Activated CD4-positive, alpha-beta memory T cell treated with anti-CD3 and anti-CD28 coated beads for 36 hours (primary cell): ENCODE measurements around the gene CFAP251. TPM values are rescaled to one million over a fixed set of nuclear protein-coding genes. Genes with fewer than 3 reads are reported as not detected.
"Not testable (repeated sequence)": the region's sequence is repeated elsewhere in the genome, so short reads cannot be mapped to it uniquely, and the experiment has no call there.

ENCODE experiments used
- CTCF ChIA-PET: fragments of 350-600 bp; sonication (Branson Sonifier 250); formaldehyde crosslinking; loops from one replicate; lab custom pipeline; 2021; ENCODE audit warnings: antibody characterized with exemption, inconsistent platforms; lab: Charles Lee
- POLR2A ChIA-PET: fragments of 350-600 bp; sonication (Branson Sonifier 250); formaldehyde crosslinking; loops from one replicate; lab custom pipeline; 2021; ENCODE audit warnings: antibody characterized with exemption; lab: Charles Lee
- DNase-seq: peaks from one replicate; pipeline ENCODE4 v3.0.0-alpha.2; 2020
- H3K27ac Mint-ChIP-seq: one replicate; pipeline ENCODE4 v1.8.0; 2021; ENCODE audit warnings: mixed read lengths
- H3K27me3 Mint-ChIP-seq: one replicate; pipeline ENCODE4 v1.8.0; 2021; ENCODE audit warnings: mixed read lengths
- H3K36me3 Mint-ChIP-seq: one replicate; pipeline ENCODE4 v1.8.0; 2021; ENCODE audit warnings: mixed read lengths
- H3K4me1 Mint-ChIP-seq: one replicate; pipeline ENCODE4 v1.8.0; 2021; ENCODE audit warnings: low read depth, mixed read lengths
- H3K4me3 Mint-ChIP-seq: one replicate; pipeline ENCODE4 v1.8.0; 2021; ENCODE audit warnings: mild to moderate bottlenecking, mixed read lengths
- H3K9me3 Mint-ChIP-seq: one replicate; pipeline ENCODE4 v1.8.0; 2021; ENCODE audit warnings: mixed read lengths
- intact Hi-C: fragments of 100-400 bp; cut with micrococcal nuclease; formaldehyde crosslinking; loops from one replicate; pipeline ENCODE4 v1.15.1; 2023
- total RNA-seq, 2 experiments: library from RNA; stranded (reverse); gene quantifications; one replicate each; pipeline ENCODE4 v1.2.3, GENCODE V29; 2021

Gene CFAP251
- total RNA-seq, 2 experiments from 2014 or later: 1.3 to 1.6 TPM

DNA sequence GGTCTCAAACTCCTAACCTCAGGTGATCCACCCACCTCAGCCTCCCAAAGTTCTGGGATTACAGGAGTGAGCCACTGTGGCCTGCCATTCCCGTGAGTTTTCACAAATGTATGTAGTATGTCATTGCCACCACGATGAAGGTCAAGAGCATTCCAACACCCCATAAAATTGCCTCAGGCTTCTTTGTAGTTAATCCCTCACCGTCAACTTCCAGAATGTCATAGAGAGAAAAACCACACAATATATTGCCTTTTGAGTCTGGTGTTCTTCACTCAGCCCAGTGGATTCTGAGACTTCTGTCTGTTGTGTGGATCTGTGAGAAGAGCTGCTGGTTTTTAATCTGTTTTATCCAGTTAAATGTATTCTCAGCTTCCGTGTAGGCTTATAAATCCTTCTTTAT, 12.6 kb upstream of the CFAP251 start:
- CTCF ChIA-PET: no interaction called here
- intact Hi-C loops: no loop called here
- peaks cover 42% of the 10 kb centered on the region for H3K36me3 Mint-ChIP-seq

DNA sequence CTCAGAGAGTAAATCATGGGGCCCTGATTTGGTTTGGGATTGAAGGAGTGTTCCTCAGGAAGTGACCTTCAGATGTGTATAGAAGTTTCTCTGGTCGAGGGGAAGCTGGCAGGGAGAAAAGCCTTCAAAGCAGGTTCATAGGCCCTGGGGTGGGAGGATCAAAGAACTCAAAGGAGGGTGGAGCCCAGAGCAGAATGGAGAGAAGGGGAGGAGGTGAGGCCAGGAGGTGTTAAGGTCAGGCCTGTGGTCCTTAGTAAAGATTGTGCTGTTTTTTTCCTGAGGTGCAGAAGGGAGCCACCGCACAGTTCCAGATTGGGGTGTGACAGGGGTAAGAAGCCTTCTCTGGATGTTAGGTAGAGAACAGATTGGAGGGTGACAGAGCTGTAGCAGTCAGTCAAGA, 9.7 kb upstream of the CFAP251 start:
- no peak for DNase-seq
- Mint-ChIP-seq H3K27me3 (no peaks in the 10 kb centered on the region), H3K9me3 (no peaks in the 10 kb centered on the region), H3K4me3 (no peak overlapping the region), H3K36me3 (peaks cover 33% of the 10 kb centered on the region), H3K27ac (no peak overlapping the region), H3K4me1 (peaks cover 12% of the 10 kb centered on the region)
- CTCF ChIA-PET: no interaction called here
- intact Hi-C loops: loop anchor here (1.0 kb wide), 1 partner anchor 14 kb away; no protein-coding TSS in a partner anchor
- POLR2A ChIA-PET: interaction anchor here (0.6 kb wide), 1 partner anchor 1411 kb away, joined by 4 read pairs; no protein-coding TSS in a partner anchor

More for the DNA sequence above, 12.6 kb upstream of the CFAP251 start:
- no peaks in the 10 kb centered on the region for H3K9me3 Mint-ChIP-seq
- no peak for DNase-seq
- no peak overlapping the region for H3K27ac Mint-ChIP-seq
- no peak overlapping the region for H3K4me3 Mint-ChIP-seq
- POLR2A ChIA-PET: no interaction called here
- no peaks in the 10 kb centered on the region for H3K27me3 Mint-ChIP-seq
- peaks cover 6% of the 10 kb centered on the region for H3K4me1 Mint-ChIP-seq

DNA sequence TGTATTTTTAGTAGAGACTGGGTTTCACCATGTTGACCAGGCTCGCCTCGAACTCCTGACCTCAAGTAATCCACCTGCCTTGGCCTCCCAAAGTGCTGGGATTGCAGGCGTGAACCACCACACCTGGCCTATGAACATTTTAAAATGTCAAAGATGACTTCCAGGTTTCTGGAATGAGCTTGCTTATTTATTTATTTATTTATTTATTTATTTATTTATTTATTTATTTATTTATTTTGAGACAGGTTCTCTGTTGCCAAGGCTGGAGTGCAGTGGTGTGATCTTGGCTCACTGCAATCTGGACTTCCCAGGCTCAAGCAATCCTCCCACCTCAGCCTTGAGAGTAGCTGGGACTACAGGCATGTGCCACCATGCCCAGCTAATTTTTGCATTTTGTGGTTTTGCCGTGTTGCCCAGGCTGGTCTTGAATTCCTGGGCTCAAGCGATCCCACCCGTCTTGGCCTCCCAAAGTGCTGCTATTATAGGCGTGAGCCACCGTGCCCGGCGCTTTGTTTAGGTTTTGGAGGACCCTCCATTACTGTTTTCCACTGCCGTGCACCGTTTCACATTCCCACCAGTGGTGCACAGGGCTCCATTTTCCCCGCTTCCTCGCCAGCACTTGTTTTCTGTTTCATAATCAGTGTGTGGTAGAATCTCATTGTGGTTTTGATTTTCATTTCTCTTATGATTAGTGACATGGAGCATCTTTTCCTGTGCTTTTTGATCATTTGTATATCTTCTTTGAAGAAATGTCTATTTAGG, 6.4 kb upstream of the CFAP251 start:
- intact Hi-C loops: loop anchor here (2.0 to 10.0 kb wide), 2 partner anchors 79 to 113 kb away; partner anchors contain the start of gene BCL7A
- H3K4me1 Mint-ChIP-seq: peaks cover 12% of the 10 kb centered on the region
- no peaks in the 10 kb centered on the region for H3K9me3 Mint-ChIP-seq
- ChIA-PET CTCF (interaction anchor here (0.6 to 2.1 kb wide), 6 partner anchors 24 to 328 kb away, joined by 3 to 9 read pairs (median 4); partner anchors contain the start of gene PSMD9), POLR2A (interaction anchor here (1.2 kb wide), 1 partner anchor 24 kb away, joined by 3 read pairs; the partner anchor contains the start of gene PSMD9)
- H3K36me3 Mint-ChIP-seq: peaks cover 27% of the 10 kb centered on the region
- H3K4me3 Mint-ChIP-seq: peak overlapping the region; percentile 31
- peak overlapping the region; percentile 66 for H3K27ac Mint-ChIP-seq
- H3K27me3 Mint-ChIP-seq: no peaks in the 10 kb centered on the region
- DNase-seq: peak; percentile 69

GRCh38 chr12:121915841-121916321, 2.5 kb upstream of the CFAP251 start:
- H3K36me3 Mint-ChIP-seq: peaks cover 20% of the 10 kb centered on the region
- H3K27ac Mint-ChIP-seq: no peak overlapping the region
- no peak for DNase-seq
- peaks cover 20% of the 10 kb centered on the region for H3K4me1 Mint-ChIP-seq
- H3K9me3 Mint-ChIP-seq: no peaks in the 10 kb centered on the region
- intact Hi-C loops: loop anchor here (10.0 kb wide), 1 partner anchor 109 kb away; the partner anchor contains the start of gene BCL7A
- ChIA-PET POLR2A (no interaction called here), CTCF (interaction anchor here (4.6 kb wide), 1 partner anchor 122 kb away, joined by 23 read pairs; the partner anchor contains the start of gene RHOF)
- no peaks in the 10 kb centered on the region for H3K27me3 Mint-ChIP-seq
- no peak overlapping the region for H3K4me3 Mint-ChIP-seq

DNA sequence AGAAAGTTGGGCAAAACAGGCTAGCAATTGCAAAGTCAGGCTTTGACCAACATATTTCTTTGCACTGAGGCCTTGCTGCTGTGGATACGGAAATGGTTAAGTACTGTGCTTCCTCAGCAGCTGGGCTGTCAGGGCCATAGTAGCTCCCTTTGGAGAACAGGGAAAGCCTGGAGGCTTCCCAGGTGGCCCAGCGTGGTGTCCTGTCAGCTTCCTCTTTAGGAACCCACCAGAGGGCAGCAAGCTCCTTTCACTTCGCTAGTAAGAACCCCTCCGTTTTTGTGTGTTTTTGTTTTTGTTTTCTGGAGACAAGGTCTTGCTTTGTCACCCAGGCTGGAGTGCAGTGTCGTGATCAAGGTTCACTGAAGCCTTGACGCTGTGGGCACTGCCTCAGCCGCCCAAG, 1.7 kb upstream of the CFAP251 start:
- Mint-ChIP-seq H3K36me3 (peaks cover 16% of the 10 kb centered on the region), H3K9me3 (no peaks in the 10 kb centered on the region), H3K4me3 (no peak overlapping the region), H3K27me3 (no peaks in the 10 kb centered on the region), H3K27ac (no peak overlapping the region), H3K4me1 (peaks cover 20% of the 10 kb centered on the region)
- ChIA-PET POLR2A (no interaction called here), CTCF (interaction anchor here (0.6 to 4.6 kb wide), 4 partner anchors 29 to 315 kb away, joined by 3 to 23 read pairs (median 3); partner anchors contain the start of genes PSMD9 and RHOF)
- intact Hi-C loops: loop anchor here (10.0 kb wide), 1 partner anchor 108 kb away; the partner anchor contains the start of gene BCL7A
- DNase-seq: no peak

GRCh38 chr12:121918679-121919038, 267 bp downstream of the CFAP251 start:
- intact Hi-C loops: loop anchor here (1.0 to 10.0 kb wide), 3 partner anchors 30 to 106 kb away; partner anchors contain the start of genes BCL7A and PSMD9
- Mint-ChIP-seq H3K27me3 (no peaks in the 10 kb centered on the region), H3K4me3 (peak overlapping the region; percentile 77), H3K36me3 (peaks cover 10% of the 10 kb centered on the region), H3K9me3 (no peaks in the 10 kb centered on the region), H3K4me1 (peaks cover 14% of the 10 kb centered on the region), H3K27ac (no peak overlapping the region)
- ChIA-PET CTCF (interaction anchor here (0.9 to 4.6 kb wide), 13 partner anchors 15 to 206 kb away, joined by 3 to 23 read pairs (median 4); partner anchors contain the start of genes PSMD9, RHOF and TMEM120B), POLR2A (interaction anchor here (1.2 to 1.6 kb wide), 2 partner anchors 25 to 73 kb away, joined by 3 to 4 read pairs; no protein-coding TSS in a partner anchor)
- DNase-seq: no peak

DNA sequence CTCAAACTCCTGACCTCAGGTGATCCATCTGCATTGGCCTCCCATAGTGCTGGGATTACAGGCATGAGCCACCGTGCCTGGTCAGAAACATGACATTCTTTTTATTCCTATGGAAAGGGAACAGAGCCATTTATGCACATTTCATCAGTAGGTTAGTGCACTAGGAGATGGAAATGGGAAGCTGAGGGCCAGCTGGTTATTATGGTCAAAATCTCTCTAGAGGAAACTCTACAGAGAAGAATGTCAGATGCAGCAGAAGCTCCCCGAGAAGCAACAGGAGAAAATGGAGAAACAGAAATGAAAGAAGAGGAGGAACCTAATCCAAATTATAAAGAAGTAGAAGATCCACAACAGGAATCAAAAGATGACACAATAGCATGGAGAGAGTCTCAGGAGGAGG, 2.7 kb downstream of the CFAP251 start:
- ChIA-PET CTCF (no interaction called here), POLR2A (no interaction called here)
- H3K4me3 Mint-ChIP-seq: no peak overlapping the region
- no peak overlapping the region for H3K27ac Mint-ChIP-seq
- H3K36me3 Mint-ChIP-seq: peaks cover 10% of the 10 kb centered on the region
- H3K27me3 Mint-ChIP-seq: no peaks in the 10 kb centered on the region
- no peaks in the 10 kb centered on the region for H3K9me3 Mint-ChIP-seq
- H3K4me1 Mint-ChIP-seq: peaks cover 14% of the 10 kb centered on the region
- DNase-seq: no peak
- intact Hi-C loops: no loop called here

GRCh38 chr12:121925358-121925695, 6.9 kb downstream of the CFAP251 start:
- DNase-seq: no peak
- POLR2A ChIA-PET: no interaction called here
- Mint-ChIP-seq H3K9me3 (no peaks in the 10 kb centered on the region), H3K27ac (no peak overlapping the region), H3K4me3 (no peak overlapping the region), H3K27me3 (no peaks in the 10 kb centered on the region), H3K36me3 (no peaks in the 10 kb centered on the region), H3K4me1 (no peaks in the 10 kb centered on the region)
- intact Hi-C loops: no loop called here
- CTCF ChIA-PET: no interaction called here

- ChIA-PET POLR2A (no interaction called here), CTCF (interaction anchor here (1.0 kb wide), 1 partner anchor 104 kb away, joined by 3 read pairs; no protein-coding TSS in a partner anchor)
- no peaks in the 10 kb centered on the region for H3K36me3 Mint-ChIP-seq
- H3K27ac Mint-ChIP-seq: no peak overlapping the region
- no peak overlapping the region for H3K4me3 Mint-ChIP-seq
- DNase-seq: no peak
- intact Hi-C loops: no loop called here
- no peaks in the 10 kb centered on the region for H3K9me3 Mint-ChIP-seq
- no peaks in the 10 kb centered on the region for H3K4me1 Mint-ChIP-seq
- H3K27me3 Mint-ChIP-seq: no peaks in the 10 kb centered on the region
Measured at GRCh38 chr12:121926874-121927706, 8.7 kb downstream of the CFAP251 start.

GRCh38 chr12:121927813-121928212, 9.4 kb downstream of the CFAP251 start:
- Mint-ChIP-seq H3K27me3 (no peaks in the 10 kb centered on the region), H3K27ac (no peak overlapping the region), H3K4me1 (no peaks in the 10 kb centered on the region), H3K4me3 (no peak overlapping the region), H3K9me3 (no peaks in the 10 kb centered on the region), H3K36me3 (no peaks in the 10 kb centered on the region)
- ChIA-PET POLR2A (no interaction called here), CTCF (interaction anchor here (1.0 kb wide), 1 partner anchor 103 kb away, joined by 3 read pairs; no protein-coding TSS in a partner anchor)
- intact Hi-C loops: no loop called here
- DNase-seq: no peak

GRCh38 chr12:121929545-121929944, 11.2 kb downstream of the CFAP251 start:
- DNase-seq, CTCF ChIA-PET, H3K9me3 Mint-ChIP-seq, H3K27me3 Mint-ChIP-seq, intact Hi-C loops, H3K27ac Mint-ChIP-seq, H3K4me3 Mint-ChIP-seq, H3K4me1 Mint-ChIP-seq, H3K36me3 Mint-ChIP-seq, POLR2A ChIA-PET: not testable (repeated sequence)
